Smooth muscle cell (in vitro differentiated cells): ENCODE results near the gene FTO. TPM values are rescaled to one million over a fixed set of nuclear protein-coding genes. Genes with fewer than 3 reads are reported as not detected.

Experiments used
- DNase-seq: peaks from one replicate; lab custom pipeline; 2025; ENCODE audit not compliant: unreplicated experiment; lab: John Stamatoyannopoulos, UW
- H2AFZ ChIP-seq: fragments of 200-600 bp; sonication (generic); 2 replicates; pipeline ENCODE4 v1.6.0; 2016; ENCODE audit warnings: antibody characterized with exemption, low read depth, mild to moderate bottlenecking
- H3F3A ChIP-seq: fragments of 200-600 bp; sonication (generic); 2 replicates; pipeline ENCODE4 v1.6.0; 2017; ENCODE audit warnings: antibody characterized with exemption, low read depth
- H3K27ac ChIP-seq: fragments of 200-600 bp; sonication (generic); 2 replicates; pipeline ENCODE4 v1.5.1; 2016; ENCODE audit warnings: low read depth, mild to moderate bottlenecking
- H3K27me3 ChIP-seq: fragments of 200-600 bp; sonication (generic); 2 replicates; pipeline ENCODE4 v1.6.1; 2016; ENCODE audit warnings: low read depth, mild to moderate bottlenecking
- H3K36me3 ChIP-seq: fragments of 200-600 bp; sonication (generic); 2 replicates; pipeline ENCODE4 v1.5.1; 2016; ENCODE audit warnings: low read depth
- H3K4me1 ChIP-seq: fragments of 200-600 bp; sonication (generic); 2 replicates; pipeline ENCODE4 v1.5.1; 2016; ENCODE audit warnings: low read depth
- H3K4me2 ChIP-seq: fragments of 200-600 bp; sonication (generic); 2 replicates; pipeline ENCODE4 v1.6.0; 2016; ENCODE audit warnings: mild to moderate bottlenecking
- H3K4me3 ChIP-seq: fragments of 200-600 bp; sonication (generic); 2 replicates; pipeline ENCODE4 v1.5.1; 2016; ENCODE audit warnings: mild to moderate bottlenecking
- H3K79me2 ChIP-seq: fragments of 200-600 bp; sonication (generic); 2 replicates; pipeline ENCODE4 v1.6.0; 2016; ENCODE audit warnings: low read depth, mild to moderate bottlenecking
- H3K9ac ChIP-seq: fragments of 200-600 bp; sonication (generic); 2 replicates; pipeline ENCODE4 v1.6.0; 2016; ENCODE audit warnings: low read depth
- H3K9me3 ChIP-seq: fragments of 200-600 bp; sonication (generic); replicated peaks from 2 replicates; pipeline ENCODE4 v1.5.1; 2016; ENCODE audit warnings: low read depth
- H4K20me1 ChIP-seq: fragments of 200-600 bp; sonication (generic); 2 replicates; pipeline ENCODE4 v1.6.0; 2016; ENCODE audit warnings: low read depth
- WGBS: methylation state at CpG from one replicate; pipeline ENCODE4 v1.1.7; 2016; ENCODE audit warnings: low lambda C conversion rate; 5-methylcytosine and 5-hydroxymethylcytosine counted together
- polyA plus RNA-seq: library from polyadenylated mRNA; unstranded; fragments of >200 nt; fragmentation: Nextera tagmentation; extraction: Ambion mirVana; gene quantifications from 2 replicates; pipeline ENCODE4 v1.2.1, GENCODE V29; 2016
- total RNA-seq: library from RNA; depleted of rRNA; stranded (reverse); fragments of >200 nt; gene quantifications from 2 replicates; pipeline ENCODE4 v1.2.3, GENCODE V29; 2014
- TF ChIP-seq, protein P1 (sequence below): fragments of 200-600 bp; sonication (generic); IDR thresholded peaks from 2 replicates; pipeline ENCODE4 v1.5.1; 2017; ENCODE audit warnings: borderline replicate concordance, mild to moderate bottlenecking, antibody characterized with exemption; ENCODE audit not compliant: insufficient read depth, poor library complexity, severe bottlenecking

FTO gene
- total and polyA plus RNA-seq, 2 experiments from 2014 or later = 81.1 to 89.9 TPM

DNA sequence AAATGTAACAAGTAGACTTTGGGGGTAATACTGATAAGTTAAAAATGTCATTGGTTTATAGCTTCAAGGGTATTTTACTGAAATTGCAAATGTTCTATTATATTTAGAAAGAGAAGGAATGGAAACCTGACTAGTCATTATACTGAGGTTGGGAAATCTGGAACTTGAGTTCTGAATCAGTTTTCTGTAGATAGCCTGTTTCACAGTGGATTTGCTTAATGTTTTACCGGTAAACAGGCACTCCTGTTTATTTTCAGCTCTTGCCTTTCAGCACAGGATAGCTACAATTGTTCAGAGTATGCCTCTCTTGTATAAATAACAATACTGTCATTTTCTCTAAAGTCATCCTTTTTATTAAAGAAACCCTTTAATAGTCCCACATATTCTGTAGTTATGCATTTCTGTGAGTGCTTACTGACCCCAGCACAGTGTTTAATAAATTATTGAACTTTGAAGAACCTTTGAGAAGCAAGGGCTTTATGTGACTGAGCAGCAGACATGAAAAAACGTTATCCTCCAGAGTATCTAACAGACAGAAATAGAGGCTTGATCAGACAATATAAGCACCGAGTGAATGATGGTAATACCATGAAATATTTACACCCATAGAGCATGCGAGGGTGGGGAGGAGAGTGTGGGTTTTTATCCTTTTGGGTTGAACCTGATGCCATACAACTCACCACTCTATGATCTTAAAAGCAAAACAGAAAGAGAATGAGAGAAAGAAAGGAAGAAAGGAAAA lies 58.2 kb downstream of the FTO start:
- TF ChIP-seq, protein P1, sequence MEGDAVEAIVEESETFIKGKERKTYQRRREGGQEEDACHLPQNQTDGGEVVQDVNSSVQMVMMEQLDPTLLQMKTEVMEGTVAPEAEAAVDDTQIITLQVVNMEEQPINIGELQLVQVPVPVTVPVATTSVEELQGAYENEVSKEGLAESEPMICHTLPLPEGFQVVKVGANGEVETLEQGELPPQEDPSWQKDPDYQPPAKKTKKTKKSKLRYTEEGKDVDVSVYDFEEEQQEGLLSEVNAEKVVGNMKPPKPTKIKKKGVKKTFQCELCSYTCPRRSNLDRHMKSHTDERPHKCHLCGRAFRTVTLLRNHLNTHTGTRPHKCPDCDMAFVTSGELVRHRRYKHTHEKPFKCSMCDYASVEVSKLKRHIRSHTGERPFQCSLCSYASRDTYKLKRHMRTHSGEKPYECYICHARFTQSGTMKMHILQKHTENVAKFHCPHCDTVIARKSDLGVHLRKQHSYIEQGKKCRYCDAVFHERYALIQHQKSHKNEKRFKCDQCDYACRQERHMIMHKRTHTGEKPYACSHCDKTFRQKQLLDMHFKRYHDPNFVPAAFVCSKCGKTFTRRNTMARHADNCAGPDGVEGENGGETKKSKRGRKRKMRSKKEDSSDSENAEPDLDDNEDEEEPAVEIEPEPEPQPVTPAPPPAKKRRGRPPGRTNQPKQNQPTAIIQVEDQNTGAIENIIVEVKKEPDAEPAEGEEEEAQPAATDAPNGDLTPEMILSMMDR = no peak
- H3K79me2 ChIP-seq = peaks cover 53% of the 10 kb centered on the region
- H2AFZ ChIP-seq = no peak overlapping the region
- H3F3A ChIP-seq = peaks cover 3% of the 10 kb centered on the region
- H3K27ac ChIP-seq = no peak overlapping the region
- no peaks in the 10 kb centered on the region for H3K9me3 ChIP-seq
- no peak for DNase-seq
- peaks cover 52% of the 10 kb centered on the region for H4K20me1 ChIP-seq
- H3K4me1 ChIP-seq = peaks cover 28% of the 10 kb centered on the region
- WGBS = 63% methylated on average over 4 of the region's 4 CpGs
- no peaks in the 10 kb centered on the region for H3K27me3 ChIP-seq
- no peak overlapping the region for H3K4me3 ChIP-seq
- H3K9ac ChIP-seq = no peak overlapping the region
- H3K36me3 ChIP-seq = no peaks in the 10 kb centered on the region
- peak overlapping the region; percentile 6 for H3K4me2 ChIP-seq

- H3F3A ChIP-seq = peaks cover 7% of the 10 kb centered on the region
- DNase-seq = no peak
- peaks cover 42% of the 10 kb centered on the region for H3K79me2 ChIP-seq
- no peaks in the 10 kb centered on the region for H3K9me3 ChIP-seq
- no peak overlapping the region for H2AFZ ChIP-seq
- 67% methylated on average over 10 of the region's 10 CpGs for WGBS
- H3K27me3 ChIP-seq = no peaks in the 10 kb centered on the region
- H3K4me3 ChIP-seq = no peak overlapping the region
- peaks cover 24% of the 10 kb centered on the region for H4K20me1 ChIP-seq
- H3K4me1 ChIP-seq = peaks cover 31% of the 10 kb centered on the region
- TF ChIP-seq, protein P1 = no peak
- H3K27ac ChIP-seq = peak overlapping the region; percentile 63
- H3K4me2 ChIP-seq = peak overlapping the region; percentile 24
- H3K9ac ChIP-seq = no peak overlapping the region
- H3K36me3 ChIP-seq = no peaks in the 10 kb centered on the region
Measured at GRCh38 chr16:53766304-53767016, 62.5 kb downstream of the FTO start.

DNA sequence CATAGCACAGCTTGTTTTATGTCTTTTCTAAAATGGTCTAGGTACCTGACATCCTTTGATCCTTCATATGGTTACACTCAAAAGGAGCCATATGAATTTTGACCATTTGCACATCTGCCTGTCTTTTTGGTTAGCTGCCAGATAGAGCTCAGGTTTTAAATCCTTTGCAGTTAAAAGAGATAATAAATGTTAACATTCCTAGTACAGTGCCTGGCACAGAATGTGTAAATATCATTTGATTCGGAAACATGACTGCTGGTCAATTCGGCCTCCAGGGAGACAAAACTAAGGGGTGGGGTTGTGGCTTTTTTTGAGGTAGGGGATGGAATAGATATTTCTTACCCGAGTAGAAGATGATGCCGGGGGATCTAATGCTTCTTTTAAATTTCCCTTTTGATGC lies 64.2 kb downstream of the FTO start:
- Histone ChIP-seq H3K36me3 (no peaks in the 10 kb centered on the region), H4K20me1 (peaks cover 13% of the 10 kb centered on the region), H3K79me2 (peaks cover 44% of the 10 kb centered on the region), H3K9me3 (no peaks in the 10 kb centered on the region), H3F3A (peaks cover 7% of the 10 kb centered on the region), H3K4me3 (no peak overlapping the region), H3K4me2 (no peak overlapping the region), H3K27ac (peak overlapping the region; percentile 86), H3K9ac (no peak overlapping the region), H3K4me1 (peaks cover 27% of the 10 kb centered on the region), H2AFZ (no peak overlapping the region), H3K27me3 (no peaks in the 10 kb centered on the region)
- TF ChIP-seq, protein P1 = no peak
- no peak for DNase-seq
- WGBS = 29% methylated on average over 4 of the region's 4 CpGs
